Measurements from ENCODE around the gene GABPB1. TPM values are rescaled to one million over a fixed set of nuclear protein-coding genes. Genes with fewer than 3 reads are reported as not detected.

The GABPB1 gene
- polyA plus RNA-seq, 1 donor (not counting 4 experiments of a cell fraction or from before 2014, with no cell fraction given) = 23.3 TPM

- Histone ChIP-seq H3K27ac (ENCODE audit: control insufficient read depth, insufficient read depth, low read length) (no peak overlapping the region), H3K36me3 (ENCODE audit: control insufficient read depth in 2 of 2, extremely low read depth in 1 of 2, insufficient read depth in 2 of 2, low read length in 2 of 2) (no peaks in the 10 kb centered on the region), H3K79me2 (ENCODE audit: control insufficient read depth, insufficient read depth, low read length) (no peaks in the 10 kb centered on the region), H3K4me3 (ENCODE audit: control insufficient read depth in 2 of 3, extremely low read depth in 1 of 3, insufficient read depth in 2 of 3, low read depth in 1 of 3, low read length in 3 of 3) (no peak overlapping the region), H3K27me3 (ENCODE audit: control insufficient read depth, extremely low read depth, insufficient read depth, low read length) (no peaks in the 10 kb centered on the region), H2AFZ (ENCODE audit: control insufficient read depth, low read length) (no peak overlapping the region), H3K9ac (ENCODE audit: control insufficient read depth, extremely low read depth, insufficient read depth, low read length) (no peak overlapping the region), H4K20me1 (ENCODE audit: control insufficient read depth, extremely low read depth, insufficient read depth, low read length) (no peaks in the 10 kb centered on the region), H3K4me2 (ENCODE audit: control insufficient read depth, extremely low read depth, insufficient read depth, low read depth, low read length) (no peak overlapping the region), H3K9me1 (ENCODE audit: control insufficient read depth, extremely low read depth, insufficient read depth, low read length) (no peaks in the 10 kb centered on the region), H3K9me3 (ENCODE audit: control insufficient read depth, low read depth, low read length) (no peaks in the 10 kb centered on the region), H3K4me1 (ENCODE audit: control insufficient read depth, extremely low read depth, insufficient read depth, low read length) (peaks cover 12% of the 10 kb centered on the region)
- dilution Hi-C loops (cut with MboI; ENCODE audit: extremely low pct_ligation_motif_present, low sequenced_read_pairs) = no loop called here
- DNase-seq (ENCODE audit: low read depth, low spot score) = no peak
- TF ChIP-seq CTCF (optimal IDR thresholded peaks at IDR 0.05 in 1 of 3, IDR thresholded peaks at IDR 0.05 in 1 of 3, conservative IDR thresholded peaks at IDR 0.05 in 1 of 3; ENCODE audit: extremely low read depth in 1 of 3, insufficient read depth in 2 of 3, low read length in 3 of 3) (no peak), EZH2 (IDR thresholded peaks at IDR 0.05; ENCODE audit: low read length) (no peak)
- FAIRE-seq = no peak
Observed at GRCh38 chr15:50281427-50281826, 73.6 kb downstream of the GABPB1 start.

GRCh38 chr15:50280271-50280670 lies 74.7 kb downstream of the GABPB1 start:
- TF ChIP-seq CTCF (optimal IDR thresholded peaks at IDR 0.05 in 1 of 3, IDR thresholded peaks at IDR 0.05 in 1 of 3, conservative IDR thresholded peaks at IDR 0.05 in 1 of 3; ENCODE audit: extremely low read depth in 1 of 3, insufficient read depth in 2 of 3, low read length in 3 of 3) = no peak
- TF ChIP-seq EZH2 (IDR thresholded peaks at IDR 0.05; ENCODE audit: low read length) = no peak
- Histone ChIP-seq H3K9ac (ENCODE audit: control insufficient read depth, extremely low read depth, insufficient read depth, low read length) (no peak overlapping the region), H3K4me1 (ENCODE audit: control insufficient read depth, extremely low read depth, insufficient read depth, low read length) (peaks cover 12% of the 10 kb centered on the region), H3K27ac (ENCODE audit: control insufficient read depth, insufficient read depth, low read length) (peak overlapping the region; percentile 33), H3K27me3 (ENCODE audit: control insufficient read depth, extremely low read depth, insufficient read depth, low read length) (no peaks in the 10 kb centered on the region), H2AFZ (ENCODE audit: control insufficient read depth, low read length) (no peak overlapping the region), H3K79me2 (ENCODE audit: control insufficient read depth, insufficient read depth, low read length) (no peaks in the 10 kb centered on the region), H3K9me3 (ENCODE audit: control insufficient read depth, low read depth, low read length) (no peaks in the 10 kb centered on the region), H4K20me1 (ENCODE audit: control insufficient read depth, extremely low read depth, insufficient read depth, low read length) (no peaks in the 10 kb centered on the region), H3K4me3 (ENCODE audit: control insufficient read depth in 2 of 3, extremely low read depth in 1 of 3, insufficient read depth in 2 of 3, low read depth in 1 of 3, low read length in 3 of 3) (peak overlapping the region in 1 of 3 experiments; percentile 1), H3K4me2 (ENCODE audit: control insufficient read depth, extremely low read depth, insufficient read depth, low read depth, low read length) (peak overlapping the region; percentile 48), H3K36me3 (ENCODE audit: control insufficient read depth in 2 of 2, extremely low read depth in 1 of 2, insufficient read depth in 2 of 2, low read length in 2 of 2) (no peaks in the 10 kb centered on the region), H3K9me1 (ENCODE audit: control insufficient read depth, extremely low read depth, insufficient read depth, low read length) (no peaks in the 10 kb centered on the region)
- peak; percentile 17 for DNase-seq (ENCODE audit: low read depth, low spot score)
- peak; percentile 71 for FAIRE-seq
- dilution Hi-C loops (cut with MboI; ENCODE audit: extremely low pct_ligation_motif_present, low sequenced_read_pairs) = no loop called here
